ENCODE results near the gene CADM1. TPM values are rescaled to one million over a fixed set of nuclear protein-coding genes. Genes with fewer than 3 reads are reported as not detected.

Gene CADM1
- total and polyA plus RNA-seq, 2 donors (not counting 1 experiment from before 2014, with no cell fraction given): 15.4 to 86.0 TPM

DNA sequence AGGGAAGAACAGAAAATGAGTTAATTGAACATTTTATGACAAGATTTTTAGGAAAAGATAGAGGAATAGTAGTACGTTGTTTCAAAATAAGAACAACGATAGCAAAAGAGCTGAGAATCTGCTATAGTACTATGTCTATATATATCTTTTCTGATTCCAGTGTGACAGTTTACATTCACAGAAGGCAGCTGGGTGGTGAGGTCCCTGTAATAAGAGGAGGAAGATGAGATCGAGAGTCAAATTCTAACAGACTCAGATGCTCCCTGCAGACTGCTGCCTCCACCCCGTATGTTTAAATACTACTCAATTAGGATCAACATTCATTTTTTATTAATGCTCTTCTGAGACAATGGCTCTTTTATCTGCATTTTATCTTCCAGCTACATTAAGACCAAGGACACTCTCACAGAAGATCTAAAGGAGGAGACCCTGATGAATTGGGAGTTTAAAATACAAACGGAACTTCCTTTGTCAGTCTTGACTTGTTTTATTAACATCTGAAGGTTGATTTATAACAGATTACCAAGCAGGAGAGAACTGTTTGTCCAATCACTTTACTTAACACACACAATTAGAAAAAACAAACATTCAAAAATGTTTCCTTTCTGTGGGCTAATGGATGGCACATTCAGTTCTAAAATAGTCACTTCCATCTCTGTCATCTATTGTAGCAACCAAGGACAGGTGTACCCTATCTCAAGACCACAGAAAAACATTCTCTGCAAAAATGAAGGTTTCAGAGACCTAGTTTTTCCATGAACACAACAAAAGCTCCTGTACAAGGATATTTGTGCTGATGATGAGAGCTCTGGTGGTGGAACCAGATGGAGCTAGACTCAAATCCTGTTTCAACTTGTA is 240.2 kb downstream of the CADM1 start:
- no peaks in the 10 kb centered on the region for H4K20me1 ChIP-seq (ENCODE audit: control insufficient read depth, extremely low read depth, insufficient read depth, low read length)
- no peaks in the 10 kb centered on the region for H3K4me1 ChIP-seq (ENCODE audit: control insufficient read depth, extremely low read depth, insufficient read depth, low read length)
- H3K4me3 ChIP-seq (replicated peaks in 1 of 4; ENCODE audit: control extremely low read depth in 1 of 4, insufficient read depth in 1 of 4, low read depth in 3 of 4, low read length in 4 of 4): no peak overlapping the region
- H3K4me2 ChIP-seq (ENCODE audit: extremely low read depth, insufficient read depth, low read length): no peak overlapping the region
- TF ChIP-seq EZH2 (IDR thresholded peaks at IDR 0.05; ENCODE audit: low read length, missing control alignments): no peak
- TF ChIP-seq, protein P1, sequence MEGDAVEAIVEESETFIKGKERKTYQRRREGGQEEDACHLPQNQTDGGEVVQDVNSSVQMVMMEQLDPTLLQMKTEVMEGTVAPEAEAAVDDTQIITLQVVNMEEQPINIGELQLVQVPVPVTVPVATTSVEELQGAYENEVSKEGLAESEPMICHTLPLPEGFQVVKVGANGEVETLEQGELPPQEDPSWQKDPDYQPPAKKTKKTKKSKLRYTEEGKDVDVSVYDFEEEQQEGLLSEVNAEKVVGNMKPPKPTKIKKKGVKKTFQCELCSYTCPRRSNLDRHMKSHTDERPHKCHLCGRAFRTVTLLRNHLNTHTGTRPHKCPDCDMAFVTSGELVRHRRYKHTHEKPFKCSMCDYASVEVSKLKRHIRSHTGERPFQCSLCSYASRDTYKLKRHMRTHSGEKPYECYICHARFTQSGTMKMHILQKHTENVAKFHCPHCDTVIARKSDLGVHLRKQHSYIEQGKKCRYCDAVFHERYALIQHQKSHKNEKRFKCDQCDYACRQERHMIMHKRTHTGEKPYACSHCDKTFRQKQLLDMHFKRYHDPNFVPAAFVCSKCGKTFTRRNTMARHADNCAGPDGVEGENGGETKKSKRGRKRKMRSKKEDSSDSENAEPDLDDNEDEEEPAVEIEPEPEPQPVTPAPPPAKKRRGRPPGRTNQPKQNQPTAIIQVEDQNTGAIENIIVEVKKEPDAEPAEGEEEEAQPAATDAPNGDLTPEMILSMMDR (conservative IDR thresholded peaks at IDR 0.05 in 1 of 2, IDR thresholded peaks at IDR 0.05 in 1 of 2; ENCODE audit: low read depth in 1 of 2, low read length in 2 of 2): no peak
- H2AFZ ChIP-seq (ENCODE audit: low read length): no peak overlapping the region
- H3K9me3 ChIP-seq (ENCODE audit: control insufficient read depth, insufficient read depth, low read depth, low read length): no peaks in the 10 kb centered on the region
- no peak overlapping the region for H3K27ac ChIP-seq (ENCODE audit: insufficient read depth, low read length)
- H3K9ac ChIP-seq (ENCODE audit: insufficient read depth, low read length): no peak overlapping the region
- no peaks in the 10 kb centered on the region for H3K79me2 ChIP-seq (ENCODE audit: control insufficient read depth, insufficient read depth, low read length)
- DNase-seq (ENCODE audit: low read depth in 2 of 2): no peak
- H3K27me3 ChIP-seq (ENCODE audit: control insufficient read depth, insufficient read depth, low read length): no peaks in the 10 kb centered on the region
- H3K36me3 ChIP-seq (ENCODE audit: control insufficient read depth, insufficient read depth, low read length): no peaks in the 10 kb centered on the region

DNA sequence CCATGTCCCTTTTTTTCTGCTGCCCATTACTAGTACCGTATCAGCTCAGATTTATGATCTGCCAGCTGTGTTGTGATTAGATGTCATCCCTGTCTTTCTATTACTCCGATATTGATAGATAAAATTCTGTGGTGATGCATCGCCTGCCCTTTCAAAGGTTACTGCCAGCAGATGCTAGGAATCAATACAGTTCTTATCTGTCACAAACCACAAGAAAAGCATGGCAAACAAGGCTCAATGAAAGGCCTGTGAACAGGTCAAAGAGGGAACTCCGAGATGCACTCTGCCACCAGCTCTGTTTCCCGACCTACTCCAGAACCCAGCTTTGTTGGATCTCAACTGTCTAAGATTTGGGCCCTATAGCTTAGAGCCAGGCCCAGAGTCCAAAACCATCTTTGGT is 246.0 kb downstream of the CADM1 start:
- no peak overlapping the region for H3K9ac ChIP-seq (ENCODE audit: insufficient read depth, low read length)
- no peaks in the 10 kb centered on the region for H3K27me3 ChIP-seq (ENCODE audit: control insufficient read depth, insufficient read depth, low read length)
- H3K4me1 ChIP-seq (ENCODE audit: control insufficient read depth, extremely low read depth, insufficient read depth, low read length): no peaks in the 10 kb centered on the region
- no peak overlapping the region for H3K4me3 ChIP-seq (replicated peaks in 1 of 4; ENCODE audit: control extremely low read depth in 1 of 4, insufficient read depth in 1 of 4, low read depth in 3 of 4, low read length in 4 of 4)
- TF ChIP-seq, protein P1 (conservative IDR thresholded peaks at IDR 0.05 in 1 of 2, IDR thresholded peaks at IDR 0.05 in 1 of 2; ENCODE audit: low read depth in 1 of 2, low read length in 2 of 2): no peak
- no peak overlapping the region for H2AFZ ChIP-seq (ENCODE audit: low read length)
- no peaks in the 10 kb centered on the region for H3K79me2 ChIP-seq (ENCODE audit: control insufficient read depth, insufficient read depth, low read length)
- no peaks in the 10 kb centered on the region for H3K9me3 ChIP-seq (ENCODE audit: control insufficient read depth, insufficient read depth, low read depth, low read length)
- H3K36me3 ChIP-seq (ENCODE audit: control insufficient read depth, insufficient read depth, low read length): no peaks in the 10 kb centered on the region
- H4K20me1 ChIP-seq (ENCODE audit: control insufficient read depth, extremely low read depth, insufficient read depth, low read length): no peaks in the 10 kb centered on the region
- no peak overlapping the region for H3K4me2 ChIP-seq (ENCODE audit: extremely low read depth, insufficient read depth, low read length)
- DNase-seq (ENCODE audit: low read depth in 2 of 2): no peak
- H3K27ac ChIP-seq (ENCODE audit: insufficient read depth, low read length): no peak overlapping the region

GRCh38 chr11:115257678-115258077 is 246.5 kb downstream of the CADM1 start:
- Histone ChIP-seq H3K4me1 (ENCODE audit: control insufficient read depth, extremely low read depth, insufficient read depth, low read length) (no peaks in the 10 kb centered on the region), H3K79me2 (ENCODE audit: control insufficient read depth, insufficient read depth, low read length) (no peaks in the 10 kb centered on the region), H3K27me3 (ENCODE audit: control insufficient read depth, insufficient read depth, low read length) (no peaks in the 10 kb centered on the region), H4K20me1 (ENCODE audit: control insufficient read depth, extremely low read depth, insufficient read depth, low read length) (no peaks in the 10 kb centered on the region), H3K4me2 (ENCODE audit: extremely low read depth, insufficient read depth, low read length) (no peak overlapping the region), H3K27ac (ENCODE audit: insufficient read depth, low read length) (no peak overlapping the region), H3K9me3 (ENCODE audit: control insufficient read depth, insufficient read depth, low read depth, low read length) (no peaks in the 10 kb centered on the region), H3K36me3 (ENCODE audit: control insufficient read depth, insufficient read depth, low read length) (no peaks in the 10 kb centered on the region), H2AFZ (ENCODE audit: low read length) (no peak overlapping the region), H3K4me3 (replicated peaks in 1 of 4; ENCODE audit: control extremely low read depth in 1 of 4, insufficient read depth in 1 of 4, low read depth in 3 of 4, low read length in 4 of 4) (no peak overlapping the region), H3K9ac (ENCODE audit: insufficient read depth, low read length) (no peak overlapping the region)
- no peak for DNase-seq (ENCODE audit: low read depth in 2 of 2)
- no peak for TF ChIP-seq EZH2 (IDR thresholded peaks at IDR 0.05; ENCODE audit: low read length, missing control alignments)
- TF ChIP-seq, protein P1 (conservative IDR thresholded peaks at IDR 0.05 in 1 of 2, IDR thresholded peaks at IDR 0.05 in 1 of 2; ENCODE audit: low read depth in 1 of 2, low read length in 2 of 2): no peak
